NCI-H510A (cell line): ENCODE data around the gene CCL7.

Experiments used
- DNase-seq: peaks from one replicate; lab custom pipeline; 2025; lab: John Stamatoyannopoulos, UW

Gene CCL7

DNA sequence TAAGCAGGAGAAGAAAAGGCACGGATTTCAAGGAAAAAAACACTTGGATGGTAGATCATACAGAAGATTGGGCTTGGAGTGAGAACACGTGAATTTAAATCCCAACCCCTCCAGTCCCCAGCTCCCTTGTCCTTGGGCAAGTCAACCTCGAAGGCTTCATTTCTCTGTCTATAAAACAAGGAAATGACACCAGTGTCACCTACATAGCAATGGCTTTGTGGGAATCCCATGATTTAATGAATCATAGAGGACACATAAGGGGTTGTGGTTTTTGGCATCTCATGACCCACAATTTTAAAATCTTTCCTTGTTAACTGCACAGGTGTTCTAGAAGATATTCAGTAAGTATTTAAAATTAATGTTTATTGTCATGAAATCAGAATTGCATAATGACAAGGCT is 23.1 kb upstream of the CCL7 start:
- no peak for DNase-seq

DNA sequence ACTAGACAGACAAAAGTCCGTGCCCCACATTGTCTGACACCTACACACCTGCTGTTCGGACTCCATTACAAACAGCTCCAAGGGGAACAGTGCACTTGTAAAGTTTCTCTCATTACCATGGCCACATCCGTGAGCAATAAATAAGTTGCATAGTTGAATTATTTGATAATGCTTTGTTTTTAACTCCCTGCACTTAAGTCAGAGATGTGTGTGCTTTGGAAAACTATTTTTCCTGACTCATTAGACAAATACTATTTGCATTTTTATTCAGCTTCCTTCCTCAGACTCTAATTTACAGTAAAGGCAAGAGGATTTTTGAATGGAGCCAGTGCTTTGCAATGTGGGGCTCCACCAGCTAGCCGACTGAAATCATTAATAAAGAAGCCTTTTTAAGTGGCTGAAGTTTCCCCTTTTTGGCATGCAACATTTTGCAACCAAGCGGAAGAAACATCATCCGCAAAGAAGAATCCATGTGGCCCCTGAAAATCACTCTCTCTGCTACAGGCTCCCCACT is 21.5 kb upstream of the CCL7 start:
- DNase-seq, result no peak

DNA sequence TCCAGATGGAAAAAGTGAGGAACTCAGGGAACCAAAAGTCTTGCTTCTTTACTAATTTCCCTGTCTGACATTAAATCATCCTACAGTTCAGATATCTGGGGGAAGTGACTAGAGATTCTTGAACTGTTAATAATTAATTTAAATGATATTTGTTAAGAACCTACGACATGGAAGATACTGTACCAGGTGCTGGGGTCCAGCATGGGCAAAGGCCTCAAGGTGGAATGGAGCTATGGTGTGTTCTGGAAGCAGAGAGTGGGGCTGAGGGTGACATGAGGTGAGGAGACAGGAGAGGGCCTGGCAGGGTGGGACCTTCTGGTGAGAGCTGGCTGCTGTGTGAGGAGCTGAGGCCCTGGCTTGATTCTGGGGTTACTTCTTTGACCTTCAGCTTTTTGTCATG is 21.0 kb upstream of the CCL7 start:
- DNase-seq, result no peak

DNA sequence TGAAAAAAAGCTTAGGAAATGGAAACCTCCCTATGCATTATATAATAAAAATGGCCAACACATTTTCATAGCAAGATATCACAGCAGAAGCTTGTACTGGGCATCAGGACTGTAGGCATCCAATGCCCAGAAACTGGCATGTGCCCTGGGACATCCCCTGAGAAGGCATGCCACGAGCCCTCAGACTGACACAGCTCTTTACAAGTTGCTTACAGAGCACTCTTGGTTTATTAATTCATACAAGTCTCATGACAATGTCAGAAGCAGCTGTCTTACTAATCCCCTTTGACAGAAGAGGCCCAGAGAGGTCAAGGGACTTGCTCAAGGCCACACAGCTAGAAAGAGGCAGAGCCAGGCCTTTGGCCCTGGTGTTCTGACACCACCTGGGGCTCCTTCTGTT is 20.5 kb upstream of the CCL7 start:
- no peak for DNase-seq

DNA sequence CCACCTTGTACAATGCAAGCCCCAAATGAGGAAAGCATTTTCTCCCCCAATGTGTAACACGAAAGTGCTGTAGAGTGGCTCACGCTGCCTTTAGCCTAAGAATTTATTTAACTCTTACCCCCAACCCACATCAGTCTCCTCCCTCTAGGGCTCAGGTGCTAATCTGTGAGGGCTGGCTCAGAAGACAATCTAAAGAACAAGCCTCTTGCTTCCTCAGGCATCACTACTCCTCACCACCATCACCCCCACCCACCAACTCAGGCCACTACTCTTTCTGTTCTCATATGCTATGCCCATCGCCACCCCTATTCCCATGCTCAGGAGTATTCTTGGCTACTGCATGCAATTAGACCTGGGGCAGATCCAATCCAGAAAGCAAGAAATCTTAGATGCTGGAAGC is 18.8 kb upstream of the CCL7 start:
- DNase-seq, result no peak

DNA sequence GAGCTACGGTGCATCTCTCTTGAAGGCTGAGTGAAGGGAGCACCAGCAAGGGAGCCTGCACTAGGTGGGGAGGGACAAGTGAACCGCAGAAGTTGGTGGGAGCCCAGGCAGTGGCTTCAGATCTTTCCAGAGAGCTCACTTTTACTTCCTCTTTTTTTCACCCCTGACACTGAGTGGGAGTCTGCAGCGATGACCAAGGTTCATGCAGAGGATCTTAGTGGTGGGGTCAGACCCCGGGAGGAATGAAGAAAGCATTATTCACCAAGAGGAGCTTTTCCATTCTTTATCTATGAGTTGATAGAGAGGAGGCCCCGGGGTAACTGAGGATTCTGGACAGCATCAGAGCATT is 18.0 kb upstream of the CCL7 start:
- DNase-seq, result no peak

DNA sequence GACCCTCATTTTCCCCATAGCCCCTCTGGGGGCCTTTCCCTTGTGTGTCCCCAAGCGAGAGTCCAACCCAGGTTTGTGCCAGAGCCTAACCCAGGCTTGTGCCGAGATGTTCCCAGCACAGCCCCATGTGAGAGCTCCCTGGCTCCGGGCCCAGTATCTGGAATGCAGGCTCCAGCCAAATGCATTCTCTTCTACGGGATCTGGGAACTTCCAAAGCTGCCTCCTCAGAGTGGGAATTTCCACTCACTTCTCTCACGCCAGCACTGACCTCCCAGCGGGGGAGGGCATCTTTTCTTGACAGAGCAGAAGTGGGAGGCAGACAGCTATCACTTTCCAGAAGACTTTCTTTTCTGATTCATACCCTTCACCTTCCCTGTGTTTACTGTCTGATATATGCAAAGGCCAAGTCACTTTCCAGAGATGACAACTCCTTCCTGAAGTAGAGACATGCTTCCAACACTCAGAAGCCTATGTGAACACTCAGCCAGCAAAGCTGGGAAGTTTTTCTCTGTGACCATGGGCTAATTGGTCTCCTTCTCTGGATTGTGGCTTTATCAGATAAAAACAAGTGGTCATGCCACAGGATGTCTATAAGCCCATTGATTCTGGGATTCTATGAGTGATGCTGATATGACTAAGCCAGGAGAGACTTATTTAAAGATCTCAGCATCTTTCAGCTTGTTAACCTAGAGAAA is 17.4 kb upstream of the CCL7 start:
- DNase-seq, result no peak

DNA sequence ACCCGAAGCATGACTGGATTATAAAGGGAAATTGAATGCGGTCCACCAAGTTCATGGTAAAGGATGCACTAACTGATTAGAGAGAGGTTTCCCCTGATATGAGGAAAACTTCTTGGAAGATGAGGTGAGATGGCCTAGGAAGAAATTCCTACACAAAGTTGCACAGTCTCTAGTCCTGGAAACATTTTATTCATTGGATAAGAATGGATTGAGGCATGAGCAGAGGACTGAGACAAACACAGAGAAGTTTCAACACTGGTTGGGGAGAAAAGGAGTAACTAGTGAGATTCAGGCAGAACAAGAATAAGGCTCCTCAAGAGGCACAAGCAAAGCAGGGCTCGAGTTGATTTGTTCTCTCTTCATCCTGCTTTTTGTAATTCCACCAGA is 16.9 kb upstream of the CCL7 start:
- DNase-seq, result no peak

DNA sequence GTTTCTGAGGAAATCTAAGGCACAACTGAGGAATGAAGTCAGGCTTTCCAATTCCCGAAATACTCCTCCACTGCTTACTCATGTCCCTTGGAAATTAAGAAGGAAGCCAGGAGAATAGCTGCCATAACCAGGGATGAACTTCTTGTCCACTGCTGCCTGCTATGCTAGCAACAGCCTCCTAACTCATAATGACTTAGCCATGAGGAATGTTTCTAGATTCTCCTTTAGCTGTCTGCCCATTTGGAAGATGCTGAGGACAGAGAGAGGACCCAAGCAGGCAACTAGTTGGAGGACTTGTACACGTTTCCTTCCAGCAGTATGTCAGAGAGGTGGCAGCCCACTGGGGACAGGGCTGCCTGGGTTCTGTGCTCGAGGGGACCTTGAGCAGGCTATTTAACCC is 15.9 kb upstream of the CCL7 start:
- no peak for DNase-seq

DNA sequence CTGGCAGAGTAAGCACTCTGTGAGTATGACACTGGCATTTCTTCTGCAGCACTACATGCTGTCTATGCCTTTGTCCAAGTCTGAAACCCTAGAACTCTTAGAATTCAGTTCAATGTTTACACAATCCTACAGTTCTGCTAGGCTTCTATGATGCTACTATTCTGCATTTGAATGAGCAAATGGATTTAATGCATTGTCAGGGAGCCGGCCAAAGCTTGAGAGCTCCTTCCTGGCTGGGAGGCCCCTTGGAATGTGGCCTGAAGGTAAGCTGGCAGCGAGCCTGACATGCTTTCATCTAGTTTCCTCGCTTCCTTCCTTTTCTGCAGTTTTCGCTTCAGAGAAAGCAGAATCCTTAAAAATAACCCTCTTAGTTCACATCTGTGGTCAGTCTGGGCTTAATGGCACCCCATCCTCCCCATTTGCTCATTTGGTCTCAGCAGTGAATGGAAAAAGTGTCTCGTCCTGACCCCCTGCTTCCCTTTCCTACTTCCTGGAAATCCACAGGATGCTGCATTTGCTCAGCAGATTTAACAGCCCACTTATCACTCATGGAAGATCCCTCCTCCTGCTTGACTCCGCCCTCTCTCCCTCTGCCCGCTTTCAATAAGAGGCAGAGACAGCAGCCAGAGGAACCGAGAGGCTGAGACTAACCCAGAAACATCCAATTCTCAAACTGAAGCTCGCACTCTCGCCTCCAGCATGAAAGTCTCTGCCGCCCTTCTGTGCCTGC is 15.2 kb upstream of the CCL7 start, which contains the start of gene CCL2:
Gene CCL2 (plus strand): TSS at position 635 of the 730 bp plus-strand sequence. CDS start 65 bp downstream, at position 700.
- no peak for DNase-seq

DNA sequence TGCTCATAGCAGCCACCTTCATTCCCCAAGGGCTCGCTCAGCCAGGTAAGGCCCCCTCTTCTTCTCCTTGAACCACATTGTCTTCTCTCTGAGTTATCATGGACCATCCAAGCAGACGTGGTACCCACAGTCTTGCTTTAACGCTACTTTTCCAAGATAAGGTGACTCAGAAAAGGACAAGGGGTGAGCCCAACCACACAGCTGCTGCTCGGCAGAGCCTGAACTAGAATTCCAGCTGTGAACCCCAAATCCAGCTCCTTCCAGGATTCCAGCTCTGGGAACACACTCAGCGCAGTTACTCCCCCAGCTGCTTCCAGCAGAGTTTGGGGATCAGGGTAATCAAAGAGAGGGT is 14.7 kb upstream of the CCL7 start:
- DNase-seq, result no peak

DNA sequence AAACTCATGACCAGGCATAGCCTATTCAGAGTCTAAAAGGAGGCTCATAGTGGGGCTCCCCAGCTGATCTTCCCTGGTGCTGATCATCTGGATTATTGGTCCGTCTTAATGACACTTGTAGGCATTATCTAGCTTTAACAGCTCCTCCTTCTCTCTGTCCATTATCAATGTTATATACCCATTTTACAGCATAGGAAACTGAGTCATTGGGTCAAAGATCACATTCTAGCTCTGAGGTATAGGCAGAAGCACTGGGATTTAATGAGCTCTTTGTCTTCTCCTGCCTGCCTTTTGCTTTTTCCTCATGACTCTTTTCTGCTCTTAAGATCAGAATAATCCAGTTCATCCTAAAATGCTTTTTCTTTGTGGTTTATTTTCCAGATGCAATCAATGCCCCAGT is 14.2 kb upstream of the CCL7 start:
- no peak for DNase-seq

DNA sequence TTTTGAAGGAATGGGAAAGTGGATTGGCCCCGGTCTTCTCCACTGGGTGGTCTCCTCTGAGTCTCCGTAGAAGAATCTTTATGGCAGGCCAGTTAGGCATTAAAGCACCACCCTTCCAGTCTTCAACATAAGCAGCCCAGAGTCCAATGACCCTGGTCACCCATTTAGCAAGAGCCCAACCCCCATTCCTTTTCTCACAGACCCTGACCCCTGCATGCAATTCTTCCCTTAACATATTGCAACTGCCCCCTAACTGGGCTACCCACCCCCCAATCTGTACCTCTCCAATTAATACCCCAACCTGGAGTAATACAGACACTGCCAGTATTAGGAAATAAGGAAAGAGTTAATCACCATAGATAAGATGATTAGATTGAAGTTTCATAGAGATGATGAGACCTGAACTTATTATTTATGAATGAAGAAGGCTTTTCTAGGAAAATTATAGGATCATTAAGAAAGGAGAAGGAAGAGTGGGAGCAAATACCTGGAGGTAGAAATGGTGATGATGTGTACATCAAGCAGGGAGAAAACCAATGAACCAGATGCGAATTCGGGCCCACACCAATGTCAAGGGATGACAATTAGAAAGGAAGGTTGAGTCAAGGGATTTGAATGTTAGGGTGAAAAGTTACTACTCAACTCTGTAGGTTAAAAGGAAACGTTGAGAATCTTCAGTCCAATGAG is 12.6 kb upstream of the CCL7 start:
- no peak for DNase-seq

DNA sequence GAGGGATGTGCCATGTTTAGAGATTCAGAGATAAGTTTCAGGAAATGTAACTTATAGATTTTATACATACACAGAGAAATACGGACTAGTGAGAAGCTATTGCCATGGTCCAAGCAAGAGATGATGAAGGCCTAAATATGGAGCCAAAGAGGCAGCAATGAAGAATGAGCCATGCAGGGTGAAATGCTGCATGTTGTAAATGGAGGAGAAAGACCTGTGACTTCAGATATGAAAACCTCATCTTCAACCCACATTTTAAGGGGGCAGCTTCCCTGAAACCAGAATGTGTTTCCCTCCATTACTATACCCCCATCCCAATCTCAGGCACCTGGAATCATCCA is 12.1 kb upstream of the CCL7 start:
- DNase-seq, result no peak

DNA sequence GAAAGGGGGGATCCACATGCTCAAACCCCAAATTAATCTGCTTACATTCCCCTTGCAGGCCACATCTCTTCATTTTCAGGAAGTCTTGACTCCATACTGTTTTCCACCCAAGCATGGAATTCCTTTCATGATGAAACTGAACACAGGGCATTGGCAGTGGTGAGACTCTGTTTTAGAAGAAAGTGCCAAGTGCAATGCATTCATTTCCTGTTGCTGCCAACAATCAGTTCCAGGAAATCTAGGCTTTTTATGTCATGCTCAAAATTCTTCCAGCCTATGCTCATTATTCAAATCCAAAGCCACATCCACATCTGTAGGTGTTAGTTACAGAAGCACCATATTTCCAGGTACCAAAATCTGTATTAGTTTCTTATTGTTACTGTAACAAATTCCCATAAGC is 10.9 kb upstream of the CCL7 start:
- no peak for DNase-seq

DNA sequence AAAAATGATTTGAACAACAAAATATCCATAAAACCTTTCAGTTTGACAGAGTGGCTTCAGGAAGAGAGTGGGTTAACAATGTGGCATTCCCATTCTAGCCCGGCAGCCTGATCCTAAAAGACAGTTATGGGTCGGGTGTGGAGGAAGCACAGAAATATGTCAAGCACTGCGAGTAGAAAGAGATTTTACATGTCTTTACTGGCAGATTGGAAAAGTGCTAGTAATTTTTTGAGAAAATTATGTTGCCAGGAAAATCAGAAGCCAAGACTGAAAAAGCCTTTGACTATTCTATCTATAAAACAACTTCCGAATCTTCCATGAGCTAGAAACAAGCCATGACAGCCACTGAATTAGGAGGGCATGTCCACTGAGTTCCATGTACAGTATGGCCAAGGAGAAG is 9.2 kb upstream of the CCL7 start:
- no peak for DNase-seq

DNA sequence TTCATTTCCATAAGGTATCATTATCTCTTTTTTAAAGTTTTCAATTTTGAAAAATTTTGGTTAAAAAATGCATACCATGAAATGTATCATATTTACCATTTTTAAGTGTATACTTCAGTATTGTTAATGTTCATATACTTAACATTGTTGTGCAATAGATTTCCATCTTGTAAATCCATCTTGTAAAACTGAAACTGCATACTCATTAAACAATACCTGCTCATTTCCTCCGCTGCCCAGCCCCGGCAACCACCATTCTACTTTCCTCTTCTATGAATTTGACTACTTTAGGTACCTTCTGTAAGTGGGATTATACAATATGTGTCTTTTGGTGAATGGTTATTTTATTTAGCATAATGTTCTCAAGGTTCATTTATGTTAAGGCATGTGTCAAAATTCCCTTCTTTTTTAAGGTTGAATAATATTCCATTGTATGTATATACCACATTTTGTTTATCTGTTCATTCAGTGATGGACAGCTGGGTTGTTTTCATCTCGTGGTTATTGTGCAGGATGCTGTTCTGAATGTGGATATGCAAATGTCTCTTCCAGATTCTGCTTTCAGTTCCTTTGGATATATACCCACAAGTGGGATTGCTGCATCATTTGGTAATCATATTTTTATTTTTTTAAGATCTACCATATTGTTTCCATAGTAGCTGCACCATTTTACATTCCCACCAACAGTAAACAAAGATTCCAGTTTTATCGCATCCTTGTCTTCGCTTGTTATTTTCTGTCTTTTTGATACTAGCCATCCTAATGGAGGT is 8.3 kb upstream of the CCL7 start:
- no peak for DNase-seq

DNA sequence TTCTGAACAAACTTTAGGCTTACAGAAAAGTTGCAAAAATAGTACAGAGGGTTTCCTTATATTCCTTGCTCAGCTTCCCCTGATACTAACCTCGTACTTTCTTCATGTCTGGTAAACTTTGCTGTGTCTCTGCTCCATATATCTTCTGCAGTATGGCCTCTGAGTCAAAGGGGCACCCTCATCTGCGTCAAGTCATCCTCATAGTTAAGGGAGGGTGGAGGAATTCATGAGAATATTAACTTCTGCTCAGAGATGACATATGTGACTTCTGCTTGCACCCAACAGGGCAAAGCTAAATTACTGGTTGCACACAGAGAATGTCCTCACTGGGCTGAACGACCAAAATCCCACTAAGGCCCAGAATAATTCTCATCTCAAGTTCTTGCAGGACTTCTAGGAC is 4.3 kb upstream of the CCL7 start:
- DNase-seq, result no peak

DNA sequence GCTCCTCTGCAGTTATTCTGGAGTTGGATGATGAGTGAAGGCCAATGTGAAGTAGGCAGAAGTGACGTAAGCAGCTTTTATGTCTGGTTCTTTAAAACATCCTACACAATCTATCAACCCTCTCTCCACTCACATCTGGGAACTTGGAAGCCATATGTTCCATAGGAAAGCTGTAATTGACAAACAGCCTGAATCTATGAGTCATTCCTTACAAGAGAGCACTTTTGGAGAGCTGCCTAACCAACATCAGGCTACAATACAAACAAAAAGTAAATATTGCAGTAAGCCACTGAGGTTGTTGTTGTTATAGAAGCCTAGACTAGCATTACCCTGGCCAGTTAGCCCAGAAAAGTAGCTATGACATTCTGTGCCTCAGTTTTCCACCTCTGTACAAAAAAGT is 5.9 kb downstream of the CCL7 start:
- no peak for DNase-seq

DNA sequence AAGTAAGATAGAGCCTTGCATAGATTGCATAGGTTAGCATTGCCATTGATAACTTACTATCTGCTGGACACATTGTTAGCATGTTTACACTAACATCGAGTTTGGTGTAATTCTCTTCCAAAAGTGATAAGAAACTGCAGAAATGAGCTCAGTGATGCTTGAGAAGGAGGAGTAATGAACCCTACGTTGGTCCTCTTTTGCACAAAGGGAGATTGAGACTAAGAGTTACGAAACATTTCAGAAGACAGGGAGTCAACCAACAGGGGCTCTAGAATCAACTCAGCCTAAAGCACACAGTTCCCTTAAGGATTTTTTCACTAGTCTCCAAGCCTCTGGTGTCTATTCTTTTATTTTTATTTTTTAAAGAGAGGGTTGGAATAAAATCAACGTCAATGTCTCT is 6.8 kb downstream of the CCL7 start:
- no peak for DNase-seq

DNA sequence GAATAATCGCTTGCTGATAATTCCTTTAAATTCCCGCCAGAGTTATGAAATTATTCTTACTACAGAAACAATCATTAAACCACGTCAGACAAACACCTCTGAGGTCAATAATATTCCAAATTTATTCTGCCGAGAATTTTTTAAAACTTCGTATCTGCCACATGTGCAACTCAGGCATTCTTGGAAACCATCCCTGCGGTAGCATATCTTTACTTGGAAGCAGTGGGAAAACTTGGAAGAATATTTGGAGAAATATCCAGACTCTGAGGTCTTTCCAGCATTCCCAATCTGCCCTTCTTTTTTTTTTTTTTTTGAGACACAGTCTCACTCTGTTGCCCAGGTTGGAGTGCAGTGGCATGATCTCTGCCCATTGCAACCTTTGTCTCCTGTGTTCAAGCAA is 13.6 kb downstream of the CCL7 start:
- DNase-seq, result no peak

DNA sequence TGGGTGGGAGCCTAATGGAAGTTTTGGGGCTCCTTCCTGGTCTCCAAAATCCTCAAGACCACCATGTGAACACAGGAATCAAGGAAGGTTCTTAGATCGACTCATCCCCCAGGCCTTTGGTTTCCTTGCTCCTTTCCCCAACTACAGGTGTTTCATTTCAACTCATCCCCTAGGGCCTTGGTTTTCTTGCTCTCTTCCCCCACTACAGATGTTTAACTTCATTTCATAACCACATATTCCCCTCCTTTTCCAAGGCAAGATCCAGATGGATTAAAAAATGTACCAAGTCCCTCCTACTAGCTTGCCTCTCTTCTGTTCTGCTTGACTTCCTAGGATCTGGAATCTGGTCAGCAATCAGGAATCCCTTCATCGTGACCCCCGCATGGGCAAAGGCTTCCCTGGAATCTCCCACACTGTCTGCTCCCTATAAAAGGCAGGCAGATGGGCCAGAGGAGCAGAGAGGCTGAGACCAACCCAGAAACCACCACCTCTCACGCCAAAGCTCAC is 15.3 kb downstream of the CCL7 start, which contains the start of gene CCL11:
Gene CCL11 (plus strand): TSS at position 457 of the 507 bp plus-strand sequence. CDS start 67 bp downstream, outside the sequence.
- no peak for DNase-seq
